Measurements from ENCODE around the gene SLC25A29.
"Not testable (repeated sequence)": the region's sequence is repeated elsewhere in the genome, so short reads cannot be mapped to it uniquely, and the experiment has no call there.

Gene SLC25A29

GRCh38 chr14:100305324-100306100 is 732 bp downstream of the SLC25A29 start:
- Histone ChIP-seq H3K4me3 (ENCODE audit: low read length) (no peak overlapping the region), H3K36me3 (ENCODE audit: control insufficient read depth, insufficient read depth, low read length) (no peaks in the 10 kb centered on the region), H3K9ac (ENCODE audit: low read length) (peak overlapping the region; percentile 59), H3K27me3 (ENCODE audit: control insufficient read depth, insufficient read depth, low read length) (no peaks in the 10 kb centered on the region), H3K9me3 (ENCODE audit: control insufficient read depth, low read length) (no peaks in the 10 kb centered on the region), H3K4me1 (ENCODE audit: control insufficient read depth, insufficient read depth, low read length) (peaks cover 39% of the 10 kb centered on the region)

GRCh38 chr14:100304825-100305323 is 1.4 kb downstream of the SLC25A29 start:
- Histone ChIP-seq H3K36me3 (ENCODE audit: control insufficient read depth, insufficient read depth, low read length) (no peaks in the 10 kb centered on the region), H3K4me1 (ENCODE audit: control insufficient read depth, insufficient read depth, low read length) (peaks cover 39% of the 10 kb centered on the region), H3K4me3 (ENCODE audit: low read length) (no peak overlapping the region), H3K9ac (ENCODE audit: low read length) (peak overlapping the region; percentile 56), H3K27me3 (ENCODE audit: control insufficient read depth, insufficient read depth, low read length) (no peaks in the 10 kb centered on the region), H3K9me3 (ENCODE audit: control insufficient read depth, low read length) (no peaks in the 10 kb centered on the region)

DNA sequence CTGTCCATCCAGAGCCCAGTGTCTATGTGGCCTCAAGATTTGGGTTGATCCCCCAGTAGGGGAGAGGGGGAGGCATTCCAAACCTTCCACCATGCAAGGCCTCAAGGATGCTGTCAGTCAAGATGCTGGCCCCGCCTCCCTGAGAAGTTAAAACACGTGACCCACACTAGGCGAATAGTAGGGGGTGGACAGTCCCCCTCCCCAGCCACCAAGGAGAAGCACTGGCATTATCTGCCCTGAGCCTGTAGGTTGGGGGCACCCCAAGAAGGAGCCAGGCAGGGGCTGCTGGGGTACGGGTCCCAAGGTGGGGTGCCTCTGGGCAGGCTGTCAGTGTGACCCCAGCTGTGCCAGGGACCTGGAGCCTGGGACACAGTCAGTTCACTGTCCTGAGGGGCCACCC is 2.3 kb downstream of the SLC25A29 start:
- Histone ChIP-seq H3K9me3 (ENCODE audit: control insufficient read depth, low read length) (no peaks in the 10 kb centered on the region), H3K36me3 (ENCODE audit: control insufficient read depth, insufficient read depth, low read length) (no peaks in the 10 kb centered on the region), H3K27me3 (ENCODE audit: control insufficient read depth, insufficient read depth, low read length) (no peaks in the 10 kb centered on the region), H3K4me1 (ENCODE audit: control insufficient read depth, insufficient read depth, low read length) (peaks cover 39% of the 10 kb centered on the region), H3K4me3 (ENCODE audit: low read length) (no peak overlapping the region), H3K9ac (ENCODE audit: low read length) (peak overlapping the region; percentile 56)

DNA sequence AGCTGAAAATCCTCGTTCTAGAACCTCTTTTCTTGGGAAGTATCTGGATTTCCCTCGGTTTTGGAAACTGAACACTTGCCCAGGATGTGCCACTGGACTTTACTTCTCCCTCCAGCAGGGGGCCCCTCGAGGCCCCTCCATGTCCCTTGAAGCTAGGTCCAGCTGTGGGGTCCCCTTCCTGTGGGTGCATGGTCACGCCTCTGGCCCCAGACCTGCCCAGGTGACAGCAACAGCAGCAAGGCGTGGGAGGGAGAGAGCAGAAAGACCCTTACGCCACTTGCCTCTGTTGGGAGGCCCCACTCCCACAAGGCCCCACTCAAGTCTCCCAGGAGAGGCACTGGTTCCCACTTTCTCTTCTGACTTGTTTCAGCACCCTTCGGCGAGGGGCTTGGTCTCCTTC is 3.1 kb downstream of the SLC25A29 start:
- Histone ChIP-seq H3K4me3 (ENCODE audit: low read length) (no peak overlapping the region), H3K4me1 (ENCODE audit: control insufficient read depth, insufficient read depth, low read length) (peaks cover 37% of the 10 kb centered on the region), H3K9ac (ENCODE audit: low read length) (no peak overlapping the region), H3K9me3 (ENCODE audit: control insufficient read depth, low read length) (no peaks in the 10 kb centered on the region), H3K36me3 (ENCODE audit: control insufficient read depth, insufficient read depth, low read length) (no peaks in the 10 kb centered on the region), H3K27me3 (ENCODE audit: control insufficient read depth, insufficient read depth, low read length) (no peaks in the 10 kb centered on the region)

- no peaks in the 10 kb centered on the region for H3K27me3 ChIP-seq (ENCODE audit: control insufficient read depth, insufficient read depth, low read length)
- H3K4me3 ChIP-seq (ENCODE audit: low read length): no peak overlapping the region
- H3K9ac ChIP-seq (ENCODE audit: low read length): no peak overlapping the region
- no peaks in the 10 kb centered on the region for H3K9me3 ChIP-seq (ENCODE audit: control insufficient read depth, low read length)
- H3K4me1 ChIP-seq (ENCODE audit: control insufficient read depth, insufficient read depth, low read length): peaks cover 34% of the 10 kb centered on the region
- H3K36me3 ChIP-seq (ENCODE audit: control insufficient read depth, insufficient read depth, low read length): no peaks in the 10 kb centered on the region
Observed at GRCh38 chr14:100302616-100303015, 3.6 kb downstream of the SLC25A29 start.

GRCh38 chr14:100299238-100299560 is 7.0 kb downstream of the SLC25A29 start:
- Histone ChIP-seq H3K9me3 (ENCODE audit: control insufficient read depth, low read length) (no peaks in the 10 kb centered on the region), H3K36me3 (ENCODE audit: control insufficient read depth, insufficient read depth, low read length) (no peaks in the 10 kb centered on the region), H3K9ac (ENCODE audit: low read length) (no peak overlapping the region), H3K4me3 (ENCODE audit: low read length) (no peak overlapping the region), H3K27me3 (ENCODE audit: control insufficient read depth, insufficient read depth, low read length) (no peaks in the 10 kb centered on the region), H3K4me1 (ENCODE audit: control insufficient read depth, insufficient read depth, low read length) (peaks cover 26% of the 10 kb centered on the region)

DNA sequence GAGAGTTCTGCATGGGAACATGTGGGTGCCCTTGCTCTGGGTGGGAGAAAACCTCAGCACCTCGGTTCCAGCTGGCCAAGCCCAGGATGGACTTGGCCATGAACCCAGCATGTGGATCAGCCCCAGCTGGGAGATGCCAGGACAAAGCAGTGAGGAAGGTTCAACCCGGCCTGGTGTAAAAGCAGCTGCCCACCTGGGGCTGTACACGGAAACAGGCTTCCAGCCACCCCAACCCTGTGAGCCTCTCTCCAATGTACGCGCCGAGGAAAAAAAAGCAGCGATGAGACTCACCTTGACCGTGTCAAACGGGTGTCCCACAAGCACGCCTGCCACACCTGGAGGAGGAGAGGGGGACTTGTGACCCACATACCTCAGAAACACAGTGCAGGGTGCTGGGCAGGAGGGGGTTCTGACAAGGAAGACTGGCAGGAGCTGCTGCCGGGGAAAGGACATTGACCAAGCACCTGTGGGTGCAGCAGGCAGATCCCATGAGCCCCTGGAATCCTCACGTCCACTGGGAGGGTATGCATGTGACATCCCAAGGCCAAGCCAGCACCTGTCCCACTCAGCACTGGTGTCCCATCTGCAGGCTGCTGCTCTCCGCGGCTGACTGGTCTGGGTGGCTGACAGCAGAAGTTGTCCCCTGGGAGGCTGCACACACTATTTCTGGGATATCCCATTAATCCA is 7.5 kb downstream of the SLC25A29 start:
- no peak overlapping the region for H3K4me3 ChIP-seq (ENCODE audit: low read length)
- no peaks in the 10 kb centered on the region for H3K27me3 ChIP-seq (ENCODE audit: control insufficient read depth, insufficient read depth, low read length)
- H3K36me3 ChIP-seq (ENCODE audit: control insufficient read depth, insufficient read depth, low read length): no peaks in the 10 kb centered on the region
- H3K4me1 ChIP-seq (ENCODE audit: control insufficient read depth, insufficient read depth, low read length): peaks cover 22% of the 10 kb centered on the region
- H3K9me3 ChIP-seq (ENCODE audit: control insufficient read depth, low read length): no peaks in the 10 kb centered on the region
- H3K9ac ChIP-seq (ENCODE audit: low read length): no peak overlapping the region

GRCh38 chr14:100297320-100298300 is 8.6 kb downstream of the SLC25A29 start:
- Histone ChIP-seq H3K27me3 (ENCODE audit: control insufficient read depth, insufficient read depth, low read length) (no peaks in the 10 kb centered on the region), H3K4me1 (ENCODE audit: control insufficient read depth, insufficient read depth, low read length) (peaks cover 13% of the 10 kb centered on the region), H3K36me3 (ENCODE audit: control insufficient read depth, insufficient read depth, low read length) (no peaks in the 10 kb centered on the region), H3K9me3 (ENCODE audit: control insufficient read depth, low read length) (no peaks in the 10 kb centered on the region), H3K4me3 (ENCODE audit: low read length) (no peak overlapping the region), H3K9ac (ENCODE audit: low read length) (no peak overlapping the region)

DNA sequence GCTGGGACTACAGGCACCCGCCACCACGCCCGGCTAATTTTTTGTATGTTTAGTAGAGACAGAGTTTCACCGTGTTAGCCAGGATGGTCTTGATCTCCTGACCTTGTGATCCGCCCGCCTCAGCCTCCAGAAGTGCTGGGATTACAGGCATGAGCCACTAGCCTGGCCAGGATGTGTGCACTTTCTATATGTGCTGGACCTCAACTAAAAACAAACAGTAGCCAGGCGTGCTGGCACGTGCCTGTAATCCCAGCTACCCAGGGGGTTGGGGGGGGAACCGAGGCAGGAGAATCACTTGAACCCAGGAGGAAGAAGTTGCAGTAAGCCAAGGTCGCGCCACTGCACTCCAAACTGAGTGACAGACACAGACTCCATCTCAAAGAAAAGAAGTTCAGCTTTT is 9.5 kb downstream of the SLC25A29 start:
- H3K27me3 ChIP-seq (ENCODE audit: control insufficient read depth, insufficient read depth, low read length); H3K36me3 ChIP-seq (ENCODE audit: control insufficient read depth, insufficient read depth, low read length); H3K9me3 ChIP-seq (ENCODE audit: control insufficient read depth, low read length); H3K9ac ChIP-seq (ENCODE audit: low read length); H3K4me3 ChIP-seq (ENCODE audit: low read length): not testable (repeated sequence)
- peaks cover 11% of the 10 kb centered on the region for H3K4me1 ChIP-seq (ENCODE audit: control insufficient read depth, insufficient read depth, low read length)

DNA sequence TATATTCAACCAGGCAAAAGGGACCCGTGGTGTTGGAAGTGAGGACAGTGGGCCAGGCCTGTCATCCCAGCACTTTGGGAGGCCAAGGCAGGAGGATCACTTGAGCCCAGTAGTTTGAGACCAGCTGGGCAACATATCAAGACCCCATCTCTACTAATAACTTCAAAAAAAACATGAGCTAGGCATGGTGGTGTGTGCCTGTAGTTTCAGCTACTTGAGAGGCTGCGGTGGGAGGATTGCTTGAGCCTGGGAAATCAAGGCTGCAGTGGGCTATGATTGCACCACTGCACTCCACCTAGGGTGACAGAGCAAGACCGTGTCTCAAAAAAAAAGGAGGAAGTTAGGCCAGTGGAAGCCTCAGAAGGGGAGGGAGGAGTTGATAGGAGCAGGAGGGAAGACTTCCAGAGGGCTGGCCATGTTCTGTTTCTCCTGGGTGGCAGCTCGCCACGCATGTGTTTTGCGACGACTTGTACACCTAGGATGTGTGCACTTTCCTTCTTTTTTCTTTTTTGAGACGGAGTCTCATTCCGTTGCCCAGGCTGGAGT is 10.1 kb downstream of the SLC25A29 start:
- no peaks in the 10 kb centered on the region for H3K36me3 ChIP-seq (ENCODE audit: control insufficient read depth, insufficient read depth, low read length)
- no peak overlapping the region for H3K9ac ChIP-seq (ENCODE audit: low read length)
- H3K4me3 ChIP-seq (ENCODE audit: low read length): no peak overlapping the region
- H3K4me1 ChIP-seq (ENCODE audit: control insufficient read depth, insufficient read depth, low read length): peaks cover 11% of the 10 kb centered on the region
- H3K27me3 ChIP-seq (ENCODE audit: control insufficient read depth, insufficient read depth, low read length): no peaks in the 10 kb centered on the region
- H3K9me3 ChIP-seq (ENCODE audit: control insufficient read depth, low read length): no peaks in the 10 kb centered on the region

- Histone ChIP-seq H3K4me3 (ENCODE audit: low read length) (no peak overlapping the region), H3K9me3 (ENCODE audit: control insufficient read depth, low read length) (no peaks in the 10 kb centered on the region), H3K9ac (ENCODE audit: low read length) (no peak overlapping the region), H3K36me3 (ENCODE audit: control insufficient read depth, insufficient read depth, low read length) (no peaks in the 10 kb centered on the region), H3K4me1 (ENCODE audit: control insufficient read depth, insufficient read depth, low read length) (peaks cover 11% of the 10 kb centered on the region), H3K27me3 (ENCODE audit: control insufficient read depth, insufficient read depth, low read length) (no peaks in the 10 kb centered on the region)
Observed at GRCh38 chr14:100295376-100296105, 10.7 kb downstream of the SLC25A29 start.
